GM12801 (cell line): ENCODE data around the gene UBXN7.

Experiments
- TF ChIP-seq, protein P1 (sequence below): IDR thresholded peaks from one replicate; pipeline ENCODE4 v1.5.1; 2011; ENCODE audit warnings: control low read depth; ENCODE audit not compliant: insufficient read length; ENCODE audit errors: extremely low read depth

UBXN7 gene

DNA sequence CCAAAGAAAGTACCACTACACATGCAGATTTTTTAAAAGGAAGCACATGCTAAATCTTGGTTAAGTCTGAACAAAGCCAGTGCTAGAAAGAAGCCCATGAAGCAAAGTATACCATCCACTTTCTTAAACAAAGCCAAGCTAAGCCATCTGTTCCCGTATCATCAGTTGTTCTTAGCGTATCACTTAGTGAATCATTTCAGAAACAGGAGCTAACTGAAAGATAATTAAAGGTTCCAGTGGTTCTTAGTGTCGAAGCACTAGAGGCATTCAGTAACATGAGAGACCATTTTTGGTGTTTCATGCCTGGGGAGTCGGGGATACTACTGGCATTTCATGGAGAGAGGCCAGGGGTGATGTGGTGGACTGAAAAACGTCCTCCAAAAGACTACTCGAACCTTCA, 12.8 kb downstream of the UBXN7 start:
- TF ChIP-seq, protein P1, sequence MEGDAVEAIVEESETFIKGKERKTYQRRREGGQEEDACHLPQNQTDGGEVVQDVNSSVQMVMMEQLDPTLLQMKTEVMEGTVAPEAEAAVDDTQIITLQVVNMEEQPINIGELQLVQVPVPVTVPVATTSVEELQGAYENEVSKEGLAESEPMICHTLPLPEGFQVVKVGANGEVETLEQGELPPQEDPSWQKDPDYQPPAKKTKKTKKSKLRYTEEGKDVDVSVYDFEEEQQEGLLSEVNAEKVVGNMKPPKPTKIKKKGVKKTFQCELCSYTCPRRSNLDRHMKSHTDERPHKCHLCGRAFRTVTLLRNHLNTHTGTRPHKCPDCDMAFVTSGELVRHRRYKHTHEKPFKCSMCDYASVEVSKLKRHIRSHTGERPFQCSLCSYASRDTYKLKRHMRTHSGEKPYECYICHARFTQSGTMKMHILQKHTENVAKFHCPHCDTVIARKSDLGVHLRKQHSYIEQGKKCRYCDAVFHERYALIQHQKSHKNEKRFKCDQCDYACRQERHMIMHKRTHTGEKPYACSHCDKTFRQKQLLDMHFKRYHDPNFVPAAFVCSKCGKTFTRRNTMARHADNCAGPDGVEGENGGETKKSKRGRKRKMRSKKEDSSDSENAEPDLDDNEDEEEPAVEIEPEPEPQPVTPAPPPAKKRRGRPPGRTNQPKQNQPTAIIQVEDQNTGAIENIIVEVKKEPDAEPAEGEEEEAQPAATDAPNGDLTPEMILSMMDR: no peak

DNA sequence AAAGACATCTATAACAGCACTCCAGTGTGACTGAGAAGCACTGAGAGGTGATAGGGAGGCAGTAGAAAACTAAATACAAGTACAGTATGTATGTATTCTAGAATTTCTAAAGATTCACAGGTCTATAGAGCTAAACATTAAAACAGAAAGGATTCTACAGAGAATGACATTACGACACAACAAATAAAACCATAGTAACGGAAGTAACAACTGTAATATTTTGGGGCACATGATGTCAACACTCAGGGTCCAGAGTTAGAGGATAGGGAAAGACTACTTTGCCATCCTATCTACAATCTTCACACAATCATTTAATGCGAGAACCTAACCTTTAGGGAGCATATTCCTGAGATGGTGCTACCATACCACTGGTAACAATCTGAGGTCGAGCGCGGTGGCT, 13.6 kb downstream of the UBXN7 start:
- TF ChIP-seq, protein P1: no peak

DNA sequence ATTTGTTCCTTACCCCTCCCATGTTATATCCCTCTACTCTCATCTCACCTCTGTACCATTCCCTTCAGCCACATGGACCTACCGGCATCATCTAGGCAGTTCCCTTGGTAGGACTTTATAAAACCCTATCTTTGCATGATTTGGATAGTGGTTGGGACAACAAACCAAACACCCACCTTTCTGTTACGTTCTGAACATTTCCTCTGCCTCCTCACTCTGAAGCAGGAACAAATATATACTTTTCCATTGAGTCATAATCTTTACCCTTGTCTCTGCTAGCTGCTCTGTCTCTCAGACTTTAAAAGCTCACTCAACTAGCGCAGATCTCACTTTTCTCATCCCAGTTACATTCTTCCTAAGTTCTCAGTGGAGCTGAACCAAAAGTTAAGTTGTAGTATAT, 17.8 kb downstream of the UBXN7 start:
- TF ChIP-seq, protein P1: no peak

DNA sequence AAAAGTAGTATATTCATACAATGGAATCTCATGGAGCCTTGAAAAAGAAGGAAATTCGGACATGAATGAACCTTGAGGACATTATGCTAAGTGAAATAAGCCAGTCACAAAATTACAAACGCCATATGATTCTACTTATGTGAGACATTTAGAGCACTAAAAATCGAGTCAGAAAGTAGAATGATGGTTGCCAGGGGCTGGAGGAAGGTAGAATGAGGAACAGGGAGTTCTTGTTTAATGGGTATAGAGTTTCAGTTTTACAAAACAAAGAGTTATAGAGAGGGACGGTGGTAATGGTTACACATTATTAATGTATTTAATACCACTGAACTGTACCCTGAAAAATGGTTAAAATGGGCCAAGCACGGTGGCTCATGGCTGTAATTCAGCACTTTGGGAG, 19.5 kb downstream of the UBXN7 start:
- TF ChIP-seq, protein P1: no peak

DNA sequence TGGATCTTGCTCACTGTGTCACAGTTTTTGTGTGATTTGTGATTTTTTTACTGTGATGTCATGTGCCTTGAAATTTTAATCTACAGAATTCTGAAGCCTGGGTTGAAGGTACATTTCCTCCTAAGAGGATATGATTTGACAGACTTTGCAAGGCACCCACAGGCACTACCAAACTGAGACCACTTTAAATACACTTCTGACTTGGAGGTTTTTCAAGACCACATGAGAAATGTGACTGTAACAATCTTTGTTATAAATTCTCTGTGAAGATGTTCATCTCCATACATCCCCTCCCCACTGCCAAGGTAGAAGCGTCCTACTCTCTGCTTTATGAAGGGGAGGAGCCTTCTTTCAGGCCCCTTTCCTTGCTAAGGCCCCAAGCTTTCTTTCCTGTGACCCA, 22.8 kb downstream of the UBXN7 start:
- TF ChIP-seq, protein P1: no peak

DNA sequence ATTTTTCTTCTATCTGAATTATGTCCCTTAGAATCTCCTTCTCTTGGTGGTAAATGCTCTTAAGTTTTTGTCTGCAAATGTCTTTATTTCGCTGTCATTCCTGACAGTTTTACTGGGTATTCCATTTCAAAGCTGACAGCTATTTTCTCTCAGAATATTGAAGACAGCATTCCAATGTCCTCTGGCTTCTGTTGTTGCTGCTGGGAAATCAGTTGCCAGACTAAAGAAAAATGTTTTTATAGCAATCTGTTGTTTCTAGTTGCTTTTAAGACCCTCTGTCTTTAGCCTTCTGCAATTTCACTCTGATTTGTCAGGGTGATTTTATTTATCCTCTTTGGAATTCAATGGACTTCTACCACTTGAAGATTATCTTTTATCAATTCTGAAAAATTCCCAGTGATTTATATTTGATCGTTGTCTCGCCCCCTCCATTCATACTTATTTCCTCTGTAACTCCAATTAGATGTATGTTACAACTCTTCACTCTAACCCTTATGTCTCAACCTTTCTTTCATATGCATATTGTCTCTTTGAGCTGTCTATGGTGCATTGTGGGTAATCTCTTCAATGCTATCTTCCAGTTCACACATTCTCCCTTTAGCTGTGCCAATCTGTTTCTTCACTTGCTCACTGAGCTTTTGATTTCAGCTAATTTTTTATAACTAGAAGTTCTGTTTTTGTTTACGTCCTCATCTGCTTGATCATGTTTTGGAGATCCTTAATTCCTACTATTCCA, 23.5 kb downstream of the UBXN7 start:
- TF ChIP-seq, protein P1: no peak

DNA sequence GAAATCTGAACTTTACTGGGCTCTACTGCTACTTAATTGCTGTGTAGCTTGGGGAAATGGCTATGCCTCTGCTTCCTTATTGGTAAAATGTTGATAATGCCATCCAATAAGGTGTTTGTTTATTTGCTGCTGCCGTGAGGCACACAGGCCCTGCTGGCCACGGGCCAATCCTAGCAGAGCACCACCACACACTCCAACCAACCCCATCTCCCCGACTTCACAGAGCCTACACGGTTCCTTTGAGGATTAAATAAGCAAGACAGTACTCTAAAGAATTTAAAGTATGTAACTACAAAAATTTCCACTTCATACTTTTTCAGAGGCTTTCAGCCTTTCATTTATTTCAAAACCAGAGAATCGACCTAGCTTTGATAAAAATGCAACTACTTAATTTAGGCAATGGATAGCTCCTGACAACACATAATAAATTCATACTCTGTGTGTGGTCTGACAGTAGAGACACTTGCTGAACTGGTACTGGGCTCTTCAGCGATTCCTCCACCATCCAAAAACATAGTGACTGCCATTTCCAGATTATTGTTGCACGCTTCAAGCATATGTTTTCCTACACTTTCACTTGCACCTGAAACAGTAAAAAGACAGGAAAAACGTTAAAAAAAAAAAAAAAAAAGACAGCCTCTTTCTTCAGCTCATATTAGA, 25.3 kb downstream of the UBXN7 start:
- TF ChIP-seq, protein P1: no peak
